ENCODE results near the gene SLC1A7.
A peak's percentile ranks its signal among the peaks of the same experiment; 100 is the strongest.
"Not testable (repeated sequence)": the region's sequence is repeated elsewhere in the genome, so short reads cannot be mapped to it uniquely, and the experiment has no call there.

The SLC1A7 gene

GRCh38 chr1:53142226-53142853, at the start of gene SLC1A7:
TSS of gene SLC1A7 (minus strand) at chr1:53142638. CDS start at chr1:53142449, 189 bp downstream.
- no peak for DNase-seq (ENCODE audit: low read depth in 2 of 3, low spot score in 2 of 3)

- DNase-seq (ENCODE audit: low read depth in 2 of 3, low spot score in 2 of 3): no peak
Measured at GRCh38 chr1:53190210-53190611, 47.8 kb upstream of the SLC1A7 start.

GRCh38 chr1:53189061-53189460, 46.6 kb upstream of the SLC1A7 start:
- DNase-seq (ENCODE audit: low read depth in 2 of 3, low spot score in 2 of 3): no peak

- no peak for DNase-seq (ENCODE audit: low read depth in 2 of 3, low spot score in 2 of 3)
Measured at GRCh38 chr1:53188099-53188498, 45.7 kb upstream of the SLC1A7 start.

GRCh38 chr1:53187401-53187800, 45.0 kb upstream of the SLC1A7 start:
- no peak for DNase-seq (ENCODE audit: low read depth in 2 of 3, low spot score in 2 of 3)

- DNase-seq (ENCODE audit: low read depth in 2 of 3, low spot score in 2 of 3): no peak
Measured at GRCh38 chr1:53186533-53186932, 44.1 kb upstream of the SLC1A7 start.

GRCh38 chr1:53185955-53186297, 43.5 kb upstream of the SLC1A7 start:
- DNase-seq (ENCODE audit: low read depth in 2 of 3, low spot score in 2 of 3): not testable (repeated sequence)

GRCh38 chr1:53183095-53183990, 40.9 kb upstream of the SLC1A7 start:
- DNase-seq (ENCODE audit: low read depth in 2 of 3, low spot score in 2 of 3): no peak

- DNase-seq (ENCODE audit: low read depth in 2 of 3, low spot score in 2 of 3): no peak
Measured at GRCh38 chr1:53182716-53183094, 40.3 kb upstream of the SLC1A7 start.

- peak; percentile 44 to 68 (median 56) for DNase-seq (ENCODE audit: low read depth in 2 of 3, low spot score in 2 of 3)
Measured at GRCh38 chr1:53182111-53182593, 39.7 kb upstream of the SLC1A7 start.

GRCh38 chr1:53180951-53181350, 38.5 kb upstream of the SLC1A7 start:
- DNase-seq (ENCODE audit: low read depth in 2 of 3, low spot score in 2 of 3): no peak

GRCh38 chr1:53180226-53180625, 37.8 kb upstream of the SLC1A7 start:
- DNase-seq (ENCODE audit: low read depth in 2 of 3, low spot score in 2 of 3): no peak

GRCh38 chr1:53176452-53177208, 34.2 kb upstream of the SLC1A7 start:
- DNase-seq (ENCODE audit: low read depth in 2 of 3, low spot score in 2 of 3): no peak

- no peak for DNase-seq (ENCODE audit: low read depth in 2 of 3, low spot score in 2 of 3)
Measured at GRCh38 chr1:53174971-53175913, 32.8 kb upstream of the SLC1A7 start.

GRCh38 chr1:53172426-53173128, 30.1 kb upstream of the SLC1A7 start:
- no peak for DNase-seq (ENCODE audit: low read depth in 2 of 3, low spot score in 2 of 3)

GRCh38 chr1:53166912-53167311, 24.5 kb upstream of the SLC1A7 start:
- DNase-seq (ENCODE audit: low read depth in 2 of 3, low spot score in 2 of 3): no peak

GRCh38 chr1:53166366-53166765, 23.9 kb upstream of the SLC1A7 start:
- DNase-seq (ENCODE audit: low read depth in 2 of 3, low spot score in 2 of 3): no peak

GRCh38 chr1:53165408-53165961, 23.0 kb upstream of the SLC1A7 start:
- DNase-seq (ENCODE audit: low read depth in 2 of 3, low spot score in 2 of 3): no peak

- DNase-seq (ENCODE audit: low read depth in 2 of 3, low spot score in 2 of 3): no peak
Measured at GRCh38 chr1:53163291-53163768, 20.9 kb upstream of the SLC1A7 start.

- DNase-seq (ENCODE audit: low read depth in 2 of 3, low spot score in 2 of 3): no peak
Measured at GRCh38 chr1:53162621-53163020, 20.2 kb upstream of the SLC1A7 start.
